OCI-LY7 (cell line): Measurements from ENCODE around the gene PCIF1. TPM values are rescaled to one million over a fixed set of nuclear protein-coding genes. Genes with fewer than 3 reads are reported as not detected.

ENCODE experiments used
- BruUV-seq: library from RNA; stranded (reverse); fragments of 400-500 nt; replicated peaks from 2 replicates; lab custom pipeline; 2021; lab: Mats Ljungman, UMichigan
- CTCF ChIA-PET: fragments of 300-600 bp; sonication (Branson Sonifier 250); formaldehyde crosslinking; loops from one replicate; lab custom pipeline; 2022; ENCODE audit warnings: antibody characterized with exemption; ENCODE audit not compliant: unreplicated experiment; lab: Charles Lee
- POLR2A ChIA-PET: fragments of 300-600 bp; sonication (Branson Sonifier 250); formaldehyde crosslinking; loops from one replicate; lab custom pipeline; 2022; ENCODE audit warnings: antibody characterized with exemption; lab: Charles Lee
- DNase-seq: peaks from one replicate; pipeline ENCODE4 v3.0.0-alpha.2; 2015; ENCODE audit warnings: low spot score
- H2AFZ ChIP-seq: fragments of 200-600 bp; sonication (generic), shearing (Covaris generic); 2 replicates; pipeline ENCODE4 v1.6.1; 2014; ENCODE audit warnings: mild to moderate bottlenecking, antibody characterized with exemption, low read length, moderate library complexity
- H3K27ac ChIP-seq: fragments of 200-600 bp; sonication (generic); 2 replicates; pipeline ENCODE4 v1.5.1; 2014; ENCODE audit warnings: mixed run types, low read depth, mild to moderate bottlenecking, moderate library complexity, low read length, inconsistent platforms; ENCODE audit not compliant: poor library complexity, severe bottlenecking
- H3K36me3 ChIP-seq: fragments of 200-600 bp; sonication (generic); 2 replicates; pipeline ENCODE4 v1.6.1; 2014; ENCODE audit warnings: mild to moderate bottlenecking, antibody characterized with exemption, low read length, moderate library complexity, mixed read lengths; ENCODE audit not compliant: insufficient read depth
- H3K4me1 ChIP-seq: fragments of 200-600 bp; sonication (generic); 2 replicates; pipeline ENCODE4 v1.5.1; 2014; ENCODE audit warnings: mild to moderate bottlenecking, low read length; ENCODE audit not compliant: insufficient read depth, poor library complexity, severe bottlenecking
- H3K4me2 ChIP-seq: fragments of 200-600 bp; sonication (generic); 2 replicates; pipeline ENCODE4 v1.6.1; 2014; ENCODE audit warnings: mild to moderate bottlenecking, low read length
- H3K4me3 ChIP-seq: fragments of 200-600 bp; sonication (generic); 2 replicates; pipeline ENCODE4 v1.5.1; 2014; ENCODE audit warnings: mild to moderate bottlenecking, low read depth, low read length; ENCODE audit not compliant: poor library complexity, severe bottlenecking
- H3K79me2 ChIP-seq: fragments of 200-600 bp; sonication (generic); 2 replicates; pipeline ENCODE4 v1.6.1; 2016; ENCODE audit warnings: low read depth, mild to moderate bottlenecking, low read length, moderate library complexity, mixed read lengths; ENCODE audit not compliant: insufficient read depth
- H3K9me2 ChIP-seq: fragments of 200-600 bp; sonication (generic); 2 replicates; pipeline ENCODE4 v1.6.1; 2016; ENCODE audit warnings: mild to moderate bottlenecking, low read length, mixed read lengths; ENCODE audit not compliant: insufficient read depth
- H3K9me3 ChIP-seq: fragments of 200-600 bp; sonication (generic); 2 replicates; pipeline ENCODE4 v1.6.1; 2014; ENCODE audit warnings: mild to moderate bottlenecking, mixed run types, low read length, mixed read lengths
- H4K20me1 ChIP-seq: fragments of 200-600 bp; sonication (generic); 2 replicates; pipeline ENCODE4 v1.6.1; 2014; ENCODE audit warnings: mild to moderate bottlenecking, antibody characterized with exemption, low read length, moderate library complexity, mixed read lengths; ENCODE audit not compliant: insufficient read depth
- CTCF ChIP-seq: fragments of 200-600 bp; sonication (generic); conservative IDR thresholded peaks from 2 replicates; pipeline ENCODE4 v1.5.1; 2014; ENCODE audit warnings: mild to moderate bottlenecking, antibody characterized with exemption, low read length, moderate library complexity, mixed read lengths
- EZH2phosphoT487 ChIP-seq: fragments of 200-600 bp; sonication (generic); IDR thresholded peaks from 2 replicates; pipeline ENCODE4 v1.6.1; 2018; ENCODE audit warnings: low read depth, borderline replicate concordance, mild to moderate bottlenecking, mixed run types, antibody characterized with exemption, low read length, moderate library complexity, mixed read lengths
- intact Hi-C: fragments of 100-400 bp; cut with micrococcal nuclease; formaldehyde crosslinking; loops from one replicate; pipeline ENCODE4 v1.10.0; 2022; ENCODE audit not compliant: unreplicated experiment
- total RNA-seq, 2 experiments: library from RNA; depleted of rRNA in 1 of 2; stranded (reverse); fragments of >200 nt in 1 of 2; shearing (Covaris generic) in 1 of 2; gene quantifications; 2 replicates each; pipeline ENCODE4 v1.2.3, GENCODE V29; 2014 to 2022

The PCIF1 gene
- total RNA-seq, 2 experiments from 2014 or later, result 21.2 to 40.6 TPM

- peak; percentile 55 for DNase-seq
- Histone ChIP-seq H3K9me2 (no peaks in the 10 kb centered on the region), H2AFZ (peak overlapping the region; percentile 41; the same call in 1 of the 2 replicates), H3K4me2 (peak overlapping the region; percentile 86), H3K9me3 (no peaks in the 10 kb centered on the region), H3K4me1 (peaks cover 23% of the 10 kb centered on the region), H3K79me2 (peaks cover 23% of the 10 kb centered on the region), H3K36me3 (peaks cover 44% of the 10 kb centered on the region), H3K27ac (peak overlapping the region; percentile 94), H3K4me3 (peak overlapping the region; percentile 94), H4K20me1 (no peaks in the 10 kb centered on the region)
- CTCF ChIA-PET, result interaction anchor here (0.7 to 2.0 kb wide), 8 partner anchors 11 to 439 kb away, joined by 3 to 7 read pairs (median 4); partner anchors contain the start of gene UBE2C
- POLR2A ChIA-PET, result interaction anchor here (0.5 to 2.2 kb wide), 11 partner anchors 9 to 438 kb away, joined by 3 to 11 read pairs (median 4); partner anchors contain the start of genes CTSA, NEURL2 and PCIF1
- TF ChIP-seq EZH2phosphoT487 (no peak), CTCF (peak; percentile 87)
- intact Hi-C loops, result loop anchor here (5.0 kb wide), 5 partner anchors 52 to 717 kb away; partner anchors contain the start of genes PIGT, TP53RK and UBE2C
- BruUV-seq, result no TSS peak
These were observed 35.5 kb downstream of the PCIF1 start for GRCh38 chr20:45969712-45970634.

GRCh38 chr20:45970646-45971424 lies 36.4 kb downstream of the PCIF1 start:
- no peaks in the 10 kb centered on the region for H4K20me1 ChIP-seq
- peaks cover 25% of the 10 kb centered on the region for H3K4me1 ChIP-seq
- H3K9me2 ChIP-seq, result no peaks in the 10 kb centered on the region
- BruUV-seq, result TSS peak; percentile 79
- H2AFZ ChIP-seq, result peak overlapping the region; percentile 41
- TF ChIP-seq EZH2phosphoT487, result no peak
- no peak for TF ChIP-seq CTCF
- intact Hi-C loops, result loop anchor here (1.0 to 5.0 kb wide), 6 partner anchors 36 to 716 kb away; partner anchors contain the start of genes PIGT, TP53RK and UBE2C
- ChIA-PET POLR2A (interaction anchor here (0.6 to 2.2 kb wide), 14 partner anchors 10 to 437 kb away, joined by 3 to 11 read pairs (median 4); partner anchors contain the start of genes CTSA, NEURL2 and PCIF1), CTCF (interaction anchor here (0.6 to 2.0 kb wide), 9 partner anchors 11 to 438 kb away, joined by 3 to 7 read pairs (median 3); partner anchors contain the start of gene UBE2C)
- H3K9me3 ChIP-seq, result no peaks in the 10 kb centered on the region
- peak overlapping the region; percentile 86 for H3K4me2 ChIP-seq
- H3K36me3 ChIP-seq, result peaks cover 35% of the 10 kb centered on the region
- peaks cover 23% of the 10 kb centered on the region for H3K79me2 ChIP-seq
- H3K27ac ChIP-seq, result peak overlapping the region; percentile 94
- peak; percentile 39 for DNase-seq
- peak overlapping the region; percentile 94 for H3K4me3 ChIP-seq
